ENCODE measurements around the gene SPOCK1. TPM values are rescaled to one million over a fixed set of nuclear protein-coding genes. Genes with fewer than 3 reads are reported as not detected.

The SPOCK1 gene
- total RNA-seq, 4 donors from 2014 or later: 8.6 to 34.8 (median 13.2) TPM

DNA sequence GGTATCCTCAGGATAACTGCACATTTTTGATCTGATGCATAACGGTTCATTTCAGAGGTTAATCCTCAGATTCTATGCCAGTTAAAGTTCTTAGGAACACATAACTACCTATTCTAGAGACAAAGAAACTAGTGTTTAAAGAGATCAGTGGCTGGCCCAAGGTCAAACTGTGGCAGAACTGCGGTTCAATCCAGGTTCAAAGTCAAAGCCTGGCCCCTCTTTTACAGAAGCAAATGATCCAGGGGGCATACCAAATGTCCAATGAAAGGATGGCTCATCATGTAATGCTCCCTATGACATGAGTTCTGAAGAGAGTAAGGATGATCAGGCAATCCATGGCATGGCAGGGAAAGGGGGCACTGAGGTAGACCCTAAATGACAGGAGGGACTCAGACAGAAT lies 283.3 kb downstream of the SPOCK1 start:
- TF ChIP-seq, protein P1, sequence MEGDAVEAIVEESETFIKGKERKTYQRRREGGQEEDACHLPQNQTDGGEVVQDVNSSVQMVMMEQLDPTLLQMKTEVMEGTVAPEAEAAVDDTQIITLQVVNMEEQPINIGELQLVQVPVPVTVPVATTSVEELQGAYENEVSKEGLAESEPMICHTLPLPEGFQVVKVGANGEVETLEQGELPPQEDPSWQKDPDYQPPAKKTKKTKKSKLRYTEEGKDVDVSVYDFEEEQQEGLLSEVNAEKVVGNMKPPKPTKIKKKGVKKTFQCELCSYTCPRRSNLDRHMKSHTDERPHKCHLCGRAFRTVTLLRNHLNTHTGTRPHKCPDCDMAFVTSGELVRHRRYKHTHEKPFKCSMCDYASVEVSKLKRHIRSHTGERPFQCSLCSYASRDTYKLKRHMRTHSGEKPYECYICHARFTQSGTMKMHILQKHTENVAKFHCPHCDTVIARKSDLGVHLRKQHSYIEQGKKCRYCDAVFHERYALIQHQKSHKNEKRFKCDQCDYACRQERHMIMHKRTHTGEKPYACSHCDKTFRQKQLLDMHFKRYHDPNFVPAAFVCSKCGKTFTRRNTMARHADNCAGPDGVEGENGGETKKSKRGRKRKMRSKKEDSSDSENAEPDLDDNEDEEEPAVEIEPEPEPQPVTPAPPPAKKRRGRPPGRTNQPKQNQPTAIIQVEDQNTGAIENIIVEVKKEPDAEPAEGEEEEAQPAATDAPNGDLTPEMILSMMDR (IDR thresholded peaks at IDR 0.05): no peak
- no peak for TF ChIP-seq EP300 (IDR thresholded peaks at IDR 0.05; ENCODE audit: low read depth)
- TF ChIP-seq POLR2AphosphoS5 (IDR thresholded peaks at IDR 0.05): no peak
- TF ChIP-seq POLR2A (IDR thresholded peaks at IDR 0.05): no peak
- Histone ChIP-seq H3K27me3 (no peaks in the 10 kb centered on the region), H3K27ac (no peak overlapping the region), H3K4me1 (peaks cover 0 to 4% (median 0%) of the 10 kb centered on the region in 4 donors), H3K36me3 (no peaks in the 10 kb centered on the region), H3K4me3 (no peak overlapping the region), H3K9me3 (no peaks in the 10 kb centered on the region)
- no peak for DNase-seq
- in situ Hi-C loops (cut with MboI; ENCODE audit: low pct_ligation_motif_present in 1 of 4, low pct_unique_long_range_greater_than_20kb in 1 of 4, low sequenced_read_pairs in 3 of 4): loop anchor here in 1 of 4 donors (25.0 kb wide), 1 partner anchor 403 kb away; no protein-coding TSS in a partner anchor
- intact Hi-C loops (cut with DNase I; ENCODE audit: low total_unique reads): no loop called here
- 47 to 60% methylated on average over 1 to 2 of the region's 2 CpGs for WGBS, 2 donors (ENCODE audit: low coverage in 1 of 2)

DNA sequence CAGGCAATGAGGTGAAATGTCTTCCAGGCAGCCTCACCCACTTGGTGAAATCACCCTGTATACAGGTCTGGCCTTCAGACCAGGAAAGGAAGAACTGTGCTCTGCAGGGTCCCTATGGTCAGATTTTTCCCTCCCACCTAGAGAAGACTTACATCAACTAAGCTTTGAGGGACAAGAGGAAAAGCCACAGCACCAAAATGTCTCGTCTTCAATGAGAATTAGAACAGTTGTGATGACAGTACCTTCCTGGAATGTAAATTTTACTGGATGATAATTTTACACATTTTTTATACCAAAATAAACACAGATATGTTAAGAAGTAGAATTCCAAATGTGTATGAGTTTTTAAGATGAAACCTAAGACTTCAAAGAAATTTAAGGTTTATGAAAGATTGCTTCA lies 283.9 kb downstream of the SPOCK1 start:
- in situ Hi-C loops (cut with MboI; ENCODE audit: low pct_ligation_motif_present in 1 of 4, low pct_unique_long_range_greater_than_20kb in 1 of 4, low sequenced_read_pairs in 3 of 4): loop anchor here in 1 of 4 donors (25.0 kb wide), 1 partner anchor 403 kb away; no protein-coding TSS in a partner anchor
- 60 to 100% methylated on average over 1 of the region's 1 CpG for WGBS, 2 donors (ENCODE audit: low coverage in 1 of 2)
- intact Hi-C loops (cut with DNase I; ENCODE audit: low total_unique reads): no loop called here

DNA sequence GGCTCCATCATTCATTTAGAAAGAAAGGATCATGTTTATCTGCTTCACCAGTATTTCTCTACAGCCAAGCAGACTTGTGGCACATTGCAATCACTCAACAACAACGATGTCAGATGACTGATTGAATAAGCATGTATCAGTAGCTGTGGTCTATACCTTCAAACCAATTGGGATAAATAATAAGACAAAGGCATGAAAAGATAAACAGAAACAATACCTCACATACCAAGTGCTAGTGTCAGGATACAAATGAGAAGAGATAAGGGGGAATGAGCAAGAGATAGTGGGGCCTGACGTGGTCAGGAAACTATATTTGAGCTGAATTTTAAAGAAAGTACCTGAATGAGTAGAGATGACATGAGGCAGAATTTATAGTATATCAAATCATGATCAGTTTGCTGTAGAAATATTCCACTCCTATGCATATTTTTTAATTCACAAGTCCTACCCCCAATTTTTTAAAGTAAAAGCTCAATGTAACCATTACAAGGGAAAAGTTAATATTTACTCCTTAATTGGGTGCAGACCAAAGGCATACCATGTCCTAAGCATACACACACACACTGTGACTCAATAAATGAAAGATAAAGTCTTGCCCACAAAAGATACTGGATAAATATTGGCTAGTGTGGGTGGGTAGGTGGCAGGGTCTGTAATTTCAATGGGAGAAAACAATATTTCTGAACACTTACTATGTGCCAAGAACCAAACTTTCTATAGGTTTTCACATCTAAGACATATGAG lies 284.5 kb downstream of the SPOCK1 start:
- no peak overlapping the region for H3K4me3 ChIP-seq
- WGBS, 2 donors (ENCODE audit: low coverage in 1 of 2): 78% methylated on average over 2 of the region's 2 CpGs
- intact Hi-C loops (cut with DNase I; ENCODE audit: low total_unique reads): no loop called here
- in situ Hi-C loops (cut with MboI; ENCODE audit: low pct_ligation_motif_present in 1 of 4, low pct_unique_long_range_greater_than_20kb in 1 of 4, low sequenced_read_pairs in 3 of 4): loop anchor here in 1 of 4 donors (25.0 kb wide), 1 partner anchor 402 kb away; no protein-coding TSS in a partner anchor
- H3K27ac ChIP-seq: no peak overlapping the region
- H3K27me3 ChIP-seq: no peaks in the 10 kb centered on the region
- no peak for DNase-seq
- TF ChIP-seq, protein P1 (IDR thresholded peaks at IDR 0.05): no peak
- TF ChIP-seq POLR2A (IDR thresholded peaks at IDR 0.05) (no peak), POLR2AphosphoS5 (IDR thresholded peaks at IDR 0.05) (no peak), EP300 (IDR thresholded peaks at IDR 0.05; ENCODE audit: low read depth) (no peak)
- H3K9me3 ChIP-seq: no peaks in the 10 kb centered on the region
- no peaks in the 10 kb centered on the region for H3K36me3 ChIP-seq
- peaks cover 0 to 4% (median 0%) of the 10 kb centered on the region in 4 donors for H3K4me1 ChIP-seq

More for the DNA sequence above, 283.9 kb downstream of the SPOCK1 start:
- no peaks in the 10 kb centered on the region for H3K9me3 ChIP-seq
- no peak overlapping the region for H3K27ac ChIP-seq
- no peak for DNase-seq
- TF ChIP-seq, protein P1 (IDR thresholded peaks at IDR 0.05): no peak
- no peak for TF ChIP-seq POLR2AphosphoS5 (IDR thresholded peaks at IDR 0.05)
- no peak for TF ChIP-seq EP300 (IDR thresholded peaks at IDR 0.05; ENCODE audit: low read depth)
- no peak for TF ChIP-seq POLR2A (IDR thresholded peaks at IDR 0.05)
- no peak overlapping the region for H3K4me3 ChIP-seq
- H3K27me3 ChIP-seq: no peaks in the 10 kb centered on the region
- no peaks in the 10 kb centered on the region for H3K36me3 ChIP-seq
- H3K4me1 ChIP-seq: peaks cover 0 to 4% (median 0%) of the 10 kb centered on the region in 4 donors

DNA sequence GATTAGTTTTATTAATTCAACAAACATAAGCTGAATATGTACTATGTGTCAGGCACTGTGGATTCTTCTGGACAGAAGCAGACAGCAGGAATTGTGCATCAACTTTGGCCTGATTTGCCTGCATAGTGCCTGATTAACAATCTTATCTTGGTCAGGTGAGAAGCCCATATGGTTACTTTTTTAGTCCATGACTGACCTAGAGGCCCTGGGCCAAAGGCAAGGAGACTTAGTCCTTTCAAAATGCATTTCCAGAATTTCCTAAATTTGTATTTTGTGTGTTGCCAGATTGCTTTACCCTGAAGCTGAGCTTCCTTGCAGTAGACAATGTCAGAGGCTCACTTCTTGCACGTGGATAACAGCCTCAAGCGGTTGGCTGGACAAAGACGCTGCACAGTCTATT lies 286.7 kb downstream of the SPOCK1 start:
- Histone ChIP-seq H3K4me3 (no peak overlapping the region), H3K36me3 (no peaks in the 10 kb centered on the region), H3K27ac (no peak overlapping the region), H3K9me3 (no peaks in the 10 kb centered on the region), H3K27me3 (no peaks in the 10 kb centered on the region), H3K4me1 (no peaks in the 10 kb centered on the region)
- intact Hi-C loops (cut with DNase I; ENCODE audit: low total_unique reads) (no loop called here), in situ Hi-C loops (cut with MboI; ENCODE audit: low pct_ligation_motif_present in 1 of 4, low pct_unique_long_range_greater_than_20kb in 1 of 4, low sequenced_read_pairs in 3 of 4) (loop anchor here in 1 of 4 donors (25.0 kb wide), 1 partner anchor 400 kb away; no protein-coding TSS in a partner anchor)
- no peak for DNase-seq
- TF ChIP-seq, protein P1 (IDR thresholded peaks at IDR 0.05): no peak
- TF ChIP-seq EP300 (IDR thresholded peaks at IDR 0.05; ENCODE audit: low read depth) (no peak), POLR2A (IDR thresholded peaks at IDR 0.05) (no peak), POLR2AphosphoS5 (IDR thresholded peaks at IDR 0.05) (no peak)
- WGBS, 2 donors (ENCODE audit: low coverage in 1 of 2): 78 to 100% methylated on average over 2 to 3 of the region's 3 CpGs

Data from transverse colon (tissue), 4 donors.